Measurements from ENCODE around the gene ATP6V0E2.
A peak's percentile ranks its signal among the peaks of the same experiment; 100 is the strongest.
"Not testable (repeated sequence)": the region's sequence is repeated elsewhere in the genome, so short reads cannot be mapped to it uniquely, and the experiment has no call there.

ATP6V0E2 gene

DNA sequence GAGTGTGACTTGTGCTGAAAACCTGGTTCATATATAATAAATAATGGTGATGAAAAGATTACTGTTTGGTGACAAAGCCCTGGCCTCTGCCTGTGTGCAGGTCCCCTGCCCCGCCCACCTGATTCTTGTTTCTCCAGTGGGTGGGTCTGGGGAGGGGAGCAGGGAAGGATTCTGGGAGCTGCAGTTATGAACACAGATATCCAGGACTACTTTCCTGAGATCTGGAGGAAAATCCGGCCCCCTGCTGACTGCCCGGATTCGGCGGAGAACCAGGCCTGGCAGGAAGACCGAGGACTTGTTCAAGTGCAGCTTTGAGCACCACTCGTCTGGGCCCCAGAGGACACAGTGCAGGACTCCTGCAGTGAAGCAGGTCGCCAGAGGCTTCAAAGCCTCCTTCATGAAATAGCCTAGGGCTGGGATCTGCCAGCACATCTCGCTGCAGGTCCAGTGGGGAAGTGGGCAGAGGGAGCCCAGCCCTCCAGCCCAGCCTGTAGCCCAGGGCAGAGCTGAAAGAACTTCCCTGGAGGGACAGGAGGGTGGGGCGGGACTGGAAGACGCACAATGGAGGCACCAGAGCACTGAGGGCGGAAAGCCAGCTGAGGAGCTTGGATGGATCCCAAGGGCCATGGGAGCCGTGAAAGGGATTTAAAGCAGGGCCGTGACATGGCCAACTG is 7.0 kb downstream of the ATP6V0E2 start:
- DNase-seq: no peak

DNA sequence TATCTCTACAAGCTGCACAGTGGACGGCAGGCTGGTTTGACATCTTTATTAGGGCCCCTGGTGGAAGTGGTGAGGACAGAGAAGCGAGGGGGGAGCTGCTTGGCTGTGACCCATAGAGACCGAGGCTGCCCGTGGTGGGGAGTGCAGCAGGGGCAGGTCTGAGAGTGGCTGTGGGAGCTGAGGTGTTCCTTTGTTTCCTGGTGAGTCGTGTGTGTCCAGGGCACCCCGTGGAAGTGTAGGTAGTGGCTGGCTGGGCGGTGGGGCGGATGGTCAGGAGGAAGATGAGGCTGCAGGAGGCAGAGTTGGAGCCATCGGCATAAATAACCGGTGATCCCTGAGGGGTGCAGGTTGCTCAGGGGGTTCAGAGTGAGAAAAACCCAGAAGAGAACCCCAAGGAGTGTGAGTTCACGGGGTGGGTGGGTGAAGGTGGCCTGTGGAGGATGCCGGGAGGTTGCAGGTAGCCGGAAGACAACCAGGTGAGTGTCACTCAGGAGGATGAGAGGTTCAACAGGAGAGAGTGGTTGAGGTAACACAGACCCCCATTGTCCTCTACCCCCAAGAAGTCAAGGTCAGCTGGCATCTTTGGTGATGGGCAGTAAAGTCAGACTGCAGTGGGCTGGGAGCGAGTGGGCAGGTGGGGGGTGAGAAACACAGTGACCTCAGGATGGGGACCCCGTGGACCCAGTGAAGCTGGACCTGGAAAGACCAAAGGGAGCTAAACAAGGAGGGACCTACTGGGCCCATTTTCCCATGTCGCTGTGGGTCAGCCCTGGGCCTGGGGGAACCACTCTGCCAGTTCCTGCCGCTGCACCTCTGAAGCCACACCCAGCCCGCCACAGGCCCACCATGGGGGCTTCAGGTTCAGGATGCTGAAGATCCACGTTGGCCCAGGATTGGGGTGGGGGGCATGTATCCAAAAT is 7.8 kb downstream of the ATP6V0E2 start:
- DNase-seq: no peak

DNA sequence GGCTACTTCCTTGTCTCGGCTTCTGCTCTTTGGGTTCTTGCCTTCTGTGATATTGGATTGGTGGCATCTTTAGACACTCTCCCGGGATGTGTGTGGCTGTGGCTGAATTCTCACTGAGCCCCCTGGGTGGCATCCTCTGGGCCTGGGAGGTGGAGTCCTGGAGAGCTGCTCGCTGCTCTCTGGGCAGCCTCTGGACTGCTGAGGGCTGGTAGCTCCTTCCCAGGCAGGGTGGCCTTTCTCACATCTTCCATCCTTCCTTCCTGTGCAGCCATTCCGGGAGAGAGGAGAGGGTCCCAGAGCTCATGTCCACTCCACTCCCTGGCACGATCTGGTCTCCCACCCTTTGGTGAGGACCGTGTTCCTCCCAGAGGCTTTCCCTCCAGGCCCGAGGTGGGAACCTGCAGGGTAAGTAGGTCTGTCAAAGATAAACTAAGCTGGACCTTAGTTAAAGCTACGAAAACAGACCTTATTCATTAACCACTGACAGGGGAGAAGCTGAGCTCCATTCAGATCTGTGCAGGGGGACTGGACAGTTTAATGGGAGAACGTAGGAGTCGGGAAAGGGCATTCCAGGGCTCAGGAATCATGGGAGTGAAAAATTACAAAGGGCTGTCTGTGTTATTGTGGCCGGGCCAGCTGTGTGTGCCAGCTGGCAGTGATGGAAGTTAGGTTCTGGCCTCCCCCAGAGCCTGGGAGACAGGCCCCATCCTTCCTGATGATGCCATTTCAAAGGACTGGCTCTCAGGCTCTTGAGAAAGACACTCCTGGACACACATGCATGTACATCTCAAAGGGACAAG is 8.7 kb downstream of the ATP6V0E2 start:
- no peak for DNase-seq

DNA sequence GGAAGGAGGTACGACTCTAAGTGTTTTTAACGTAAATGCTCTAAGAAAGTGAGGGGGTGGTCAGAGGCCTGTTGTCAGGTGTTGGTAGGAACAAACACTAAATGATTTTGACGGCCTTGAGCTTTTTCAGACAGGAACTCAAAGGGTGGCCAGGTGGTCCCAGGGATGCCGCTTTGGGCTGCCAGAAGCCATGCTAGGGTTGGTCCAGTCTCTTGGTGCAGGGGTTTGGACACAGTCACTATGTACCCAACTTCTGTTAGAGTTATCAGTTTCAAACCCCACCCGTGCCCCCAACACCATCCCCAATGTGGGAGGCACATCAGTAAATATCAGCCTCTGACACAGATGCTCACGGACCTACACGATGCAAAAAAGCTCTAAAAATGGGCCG is 9.3 kb downstream of the ATP6V0E2 start:
- no peak for DNase-seq

DNA sequence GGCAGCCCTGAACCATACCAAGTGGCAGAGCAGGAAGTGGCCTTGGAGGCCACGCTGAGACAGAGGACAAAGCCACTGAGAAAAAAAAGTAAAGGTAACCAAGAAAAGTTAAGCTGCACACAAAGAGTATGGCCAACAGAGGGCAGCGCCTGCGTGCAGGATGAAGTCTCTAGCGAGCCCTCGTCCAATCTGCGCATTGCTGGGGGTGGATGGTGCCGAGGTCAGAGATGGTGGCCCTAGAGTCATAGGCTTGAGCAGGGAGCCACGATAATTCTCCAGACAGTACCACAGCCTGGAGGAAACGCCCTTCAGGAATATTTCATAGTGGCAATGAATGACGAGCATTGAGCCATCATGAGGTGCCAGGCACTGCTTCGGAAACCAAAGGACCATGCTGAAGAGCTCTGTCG is 9.7 kb downstream of the ATP6V0E2 start:
- peak; percentile 31 for DNase-seq

DNA sequence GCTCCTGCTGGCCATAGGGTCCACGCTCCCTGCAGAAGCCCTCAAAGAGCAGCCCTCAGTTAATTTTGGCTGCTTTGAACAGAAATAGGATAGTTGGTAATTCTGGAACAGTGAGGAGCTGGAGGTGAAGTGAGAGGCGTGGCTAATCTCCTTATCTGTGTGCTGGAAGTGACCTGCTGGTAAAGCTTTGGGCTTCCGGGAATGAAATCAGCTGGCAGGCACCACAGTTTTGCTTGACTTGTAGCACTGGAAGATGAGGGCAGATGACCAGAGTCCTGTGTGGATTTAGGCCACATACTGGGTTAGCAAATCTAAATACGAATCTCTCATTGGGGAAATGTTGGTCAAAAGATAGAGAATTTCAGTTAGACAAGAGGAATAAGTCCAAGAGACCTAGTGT is 10.2 kb downstream of the ATP6V0E2 start:
- DNase-seq: no peak

DNA sequence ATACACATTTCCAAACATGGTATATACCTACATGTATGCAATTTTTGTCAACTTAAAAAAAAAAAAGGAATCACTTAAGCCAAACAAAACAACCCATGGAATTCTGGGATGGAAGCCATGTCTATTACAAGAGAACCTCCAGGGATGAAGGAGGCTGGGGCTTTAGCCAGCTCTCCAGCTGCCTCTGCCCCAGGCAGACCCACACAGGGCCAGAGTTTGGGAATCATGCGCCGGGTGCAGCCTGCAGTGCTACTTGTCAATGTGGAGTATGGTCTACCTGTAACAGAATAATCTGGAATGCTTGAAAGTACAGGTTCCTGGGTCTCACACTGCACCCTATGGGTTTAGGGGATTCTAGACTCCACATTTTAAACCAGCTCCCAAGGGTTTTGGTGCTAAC is 10.8 kb downstream of the ATP6V0E2 start:
- DNase-seq: no peak

DNA sequence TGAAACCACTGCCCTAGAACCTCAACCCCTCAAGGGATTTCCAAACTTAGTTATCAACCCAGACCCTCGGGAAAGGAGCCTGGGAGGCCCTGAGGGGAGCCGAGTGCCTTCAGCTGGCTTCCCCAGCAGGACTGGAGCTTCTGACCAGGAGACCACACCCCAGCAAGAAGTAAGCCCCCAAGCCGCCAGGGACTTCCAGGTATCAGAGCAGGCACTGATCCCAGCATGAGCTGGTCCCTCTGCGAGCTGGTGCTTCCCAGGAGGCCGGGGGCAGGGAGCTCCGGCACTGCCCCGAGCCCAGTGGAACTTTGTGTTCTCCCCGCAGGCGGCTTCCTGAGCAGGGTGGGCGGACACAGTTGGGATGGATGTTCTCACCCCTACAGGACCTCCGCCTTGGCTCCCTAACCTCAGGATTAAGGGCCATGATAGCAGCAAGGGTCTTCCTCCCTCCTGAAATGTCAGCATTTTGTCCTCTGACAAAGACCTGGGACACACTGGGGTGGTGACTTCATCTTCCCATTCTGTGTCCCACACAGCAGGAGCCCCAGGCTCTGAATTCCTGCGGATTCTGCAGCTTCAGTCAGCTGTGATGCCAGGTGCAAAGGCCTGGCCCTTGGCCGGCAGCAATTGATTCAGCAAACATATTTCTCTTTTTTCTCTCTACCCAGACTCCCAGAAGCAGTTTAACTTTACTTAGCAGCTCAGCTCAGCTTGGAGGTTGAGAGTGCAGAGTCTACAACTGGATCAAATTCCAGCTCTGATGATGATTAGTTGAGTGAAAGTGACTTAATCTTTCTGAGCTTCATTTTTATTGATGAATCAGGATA is 11.6 kb downstream of the ATP6V0E2 start:
- no peak for DNase-seq

DNA sequence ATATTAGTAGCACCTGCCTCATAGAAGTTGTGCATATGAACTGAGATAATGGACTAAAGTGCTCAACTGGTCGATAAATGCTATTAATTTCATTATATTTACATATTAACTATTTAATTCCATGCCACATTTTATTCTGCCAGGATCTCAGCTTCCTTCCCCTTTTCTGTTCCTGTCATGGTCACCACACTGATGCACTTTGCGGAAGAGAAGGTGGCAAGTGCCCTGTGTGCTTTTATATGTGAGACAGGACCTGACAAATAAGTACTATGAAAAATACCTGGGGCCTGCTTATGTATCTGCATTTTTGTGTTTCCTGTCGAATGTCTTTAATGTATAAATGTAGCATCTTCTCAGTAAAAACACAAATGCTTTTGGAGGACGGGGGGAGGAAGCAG is 12.2 kb downstream of the ATP6V0E2 start:
- peak; percentile 30 for DNase-seq

DNA sequence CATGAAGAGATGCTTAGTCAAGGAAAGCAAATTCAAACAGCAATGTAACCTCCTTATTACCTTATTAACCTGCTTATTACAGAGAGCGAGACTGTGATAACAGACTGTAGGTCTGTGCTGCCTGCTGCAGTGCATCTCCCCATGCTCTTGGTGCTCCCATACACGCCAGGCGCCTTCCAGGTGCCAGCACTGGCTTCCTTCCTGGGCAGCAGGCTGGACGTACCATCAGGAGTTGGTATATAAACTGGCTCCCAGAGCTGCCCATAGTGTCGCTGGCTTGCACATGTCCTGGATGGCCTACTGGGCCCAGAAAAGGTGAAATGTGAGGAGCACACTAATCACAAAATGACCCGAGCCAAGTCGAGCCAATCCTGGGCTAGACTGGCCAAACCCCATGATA is 13.5 kb downstream of the ATP6V0E2 start:
- DNase-seq: no peak

DNA sequence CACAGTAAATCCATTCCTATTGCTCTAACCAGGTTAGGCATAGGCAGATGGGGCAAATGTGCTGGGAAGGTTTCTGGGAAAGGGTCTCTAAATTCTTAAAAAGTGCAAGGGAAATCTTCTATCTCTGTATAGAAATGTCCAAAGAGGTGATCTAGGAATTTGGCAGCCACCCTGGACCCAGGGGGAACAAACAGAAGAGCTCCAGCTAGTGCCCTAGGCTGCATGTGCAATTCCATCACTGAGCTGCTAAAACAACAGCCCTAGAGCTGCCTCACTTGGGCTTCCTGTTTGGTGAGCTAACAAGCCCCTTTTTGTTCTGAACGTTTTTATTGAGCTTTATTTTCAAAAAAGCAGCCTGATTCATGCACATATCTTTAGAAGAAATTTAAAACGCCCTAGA is 16.9 kb downstream of the ATP6V0E2 start:
- DNase-seq: not testable (repeated sequence)

DNA sequence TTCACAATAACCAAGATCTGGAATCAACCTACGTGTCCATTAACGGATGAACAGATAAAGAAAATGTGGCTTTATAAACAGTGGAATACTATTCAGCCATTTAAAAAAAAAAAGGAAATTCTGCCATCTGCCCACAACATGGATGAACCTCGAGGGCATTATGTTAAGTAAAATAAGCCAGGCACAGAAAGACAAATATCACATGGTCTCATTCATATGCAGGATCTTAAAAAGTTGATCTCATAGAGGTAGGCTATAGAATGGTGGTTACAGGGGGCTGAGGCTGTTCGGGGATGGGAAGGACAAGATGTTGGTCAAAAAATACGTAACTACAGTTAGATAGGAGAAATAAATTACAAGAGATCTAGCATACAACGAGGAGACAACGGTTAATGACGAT is 21.2 kb downstream of the ATP6V0E2 start:
- DNase-seq: not testable (repeated sequence)

DNA sequence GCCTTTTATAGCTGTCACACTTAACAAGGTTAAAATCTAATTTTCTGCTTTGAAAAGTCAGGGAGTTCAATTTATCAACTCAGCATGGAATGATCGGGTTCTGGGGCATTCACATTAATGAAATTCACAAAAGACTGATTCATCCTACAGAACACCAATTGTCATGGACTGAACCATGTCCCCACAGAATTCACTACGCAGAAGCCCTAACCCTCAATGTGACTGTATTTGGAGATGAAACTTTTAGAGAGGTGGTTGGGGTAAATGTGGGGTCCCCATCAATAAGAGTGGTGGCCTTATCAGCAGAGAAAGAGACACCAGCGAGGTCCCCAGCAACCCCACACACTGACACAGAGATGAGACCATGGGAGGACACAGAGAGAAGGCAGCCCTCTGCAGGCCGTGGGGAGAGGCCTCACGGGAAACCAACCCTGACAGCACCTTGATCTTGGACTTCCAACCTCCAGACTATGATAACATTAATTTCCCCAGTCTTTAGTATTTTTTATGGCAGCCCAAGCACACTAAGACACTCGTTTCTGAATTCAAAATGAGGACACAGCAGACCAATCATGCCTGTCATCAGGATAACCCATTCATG is 34.1 kb downstream of the ATP6V0E2 start:
- DNase-seq: not testable (repeated sequence)

DNA sequence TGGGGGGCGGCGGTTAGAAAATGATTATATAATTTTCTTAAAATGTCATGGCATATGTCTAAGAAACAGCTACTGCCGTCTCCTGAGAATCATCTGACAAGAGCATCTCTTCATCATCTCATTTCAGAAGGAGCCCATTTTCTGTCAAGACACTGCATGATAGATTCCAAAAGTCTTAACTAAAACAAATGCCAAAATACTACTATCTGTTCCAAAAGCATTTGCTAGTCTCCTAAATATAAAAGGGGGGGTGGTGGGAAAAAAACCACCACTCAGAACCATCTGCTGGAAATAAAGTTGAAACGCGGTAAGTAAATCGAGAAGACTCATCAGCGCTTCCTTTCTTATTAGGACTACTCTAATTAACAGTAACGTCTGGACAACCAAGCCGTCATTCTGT is 36.5 kb downstream of the ATP6V0E2 start:
- not testable (repeated sequence) for DNase-seq

DNA sequence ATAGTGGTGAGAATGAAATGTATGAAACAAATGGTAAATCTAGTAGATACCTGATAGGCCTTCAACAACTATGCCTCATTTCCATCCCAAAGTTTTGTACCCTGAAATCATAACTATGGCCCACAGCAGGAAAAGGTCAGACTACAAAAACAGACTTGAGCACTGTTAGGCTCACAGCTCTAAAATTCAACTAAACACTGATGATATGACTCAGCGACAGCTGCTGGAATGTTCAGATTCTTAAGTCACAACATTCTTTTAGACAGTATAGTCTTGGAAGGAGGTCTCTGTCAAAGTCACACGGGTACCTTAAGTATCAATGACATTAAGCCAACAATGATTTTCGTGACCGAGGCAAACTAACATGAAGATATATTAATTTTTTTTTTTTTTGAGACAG is 38.4 kb downstream of the ATP6V0E2 start:
- not testable (repeated sequence) for DNase-seq

DNA sequence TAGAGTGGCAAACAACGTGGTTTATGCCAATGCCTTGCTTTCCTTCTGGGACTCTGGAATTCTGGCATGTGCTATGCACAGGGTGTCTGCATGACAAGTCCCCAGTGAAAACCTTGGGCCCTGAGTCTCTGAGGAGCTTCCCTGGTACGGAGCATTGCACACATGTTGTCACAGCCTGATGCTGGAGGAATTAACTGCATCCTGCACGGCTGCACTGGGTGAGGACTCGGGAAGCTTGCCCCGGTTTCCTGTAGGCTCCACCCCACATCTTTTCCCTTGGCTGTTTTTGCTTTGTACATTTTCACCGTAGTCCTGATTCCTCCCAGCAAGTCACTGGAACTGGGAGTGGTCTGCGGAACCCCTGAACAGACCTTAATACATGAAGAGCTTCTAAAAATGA is 52.6 kb downstream of the ATP6V0E2 start:
- DNase-seq: not testable (repeated sequence)

Data from GF-D8 (cell line).